Central memory CD8-positive, alpha-beta T cell (primary cell): ENCODE data around the gene CPAMD8.

Experiments
- ATAC-seq: fragments of 150-1000 bp; cut with Tn5 transposase; replicated peaks from 2 replicates; pipeline ENCODE4 v1.10.0; 2022; ENCODE audit warnings: mild to moderate bottlenecking, moderate FRiP score, moderate number of reproducible peaks; ENCODE audit not compliant: poor library complexity, severe bottlenecking; ENCODE audit errors: extremely low read depth
- DNase-seq, 2 donors: peaks; one replicate each; pipeline ENCODE4 v3.0.0; 2021; ENCODE audit warnings: low spot score in 2 of 2
- H3K27ac Mint-ChIP-seq: one replicate; pipeline ENCODE4 v1.8.0; 2022; ENCODE audit warnings: low read depth, mild to moderate bottlenecking, moderate library complexity, mixed read lengths
- H3K27me3 Mint-ChIP-seq: one replicate; pipeline ENCODE4 v1.8.0; 2022; ENCODE audit warnings: mixed read lengths
- H3K36me3 Mint-ChIP-seq: one replicate; pipeline ENCODE4 v1.8.0; 2022; ENCODE audit warnings: mild to moderate bottlenecking, moderate library complexity, mixed read lengths; ENCODE audit not compliant: insufficient read depth
- H3K4me1 Mint-ChIP-seq: one replicate; pipeline ENCODE4 v1.8.0; 2022; ENCODE audit warnings: mixed read lengths
- H3K4me3 Mint-ChIP-seq: one replicate; pipeline ENCODE4 v1.8.0; 2022; ENCODE audit warnings: mild to moderate bottlenecking, moderate library complexity, mixed read lengths
- H3K9me3 Mint-ChIP-seq: one replicate; pipeline ENCODE4 v1.8.0; 2022; ENCODE audit warnings: mixed read lengths

CPAMD8 gene

GRCh38 chr19:16860118-16860517 lies 166.5 kb downstream of the CPAMD8 start:
- no peak overlapping the region for H3K27ac Mint-ChIP-seq
- no peak for ATAC-seq

GRCh38 chr19:16859626-16860025 lies 167.0 kb downstream of the CPAMD8 start:
- H3K9me3 Mint-ChIP-seq, result no peaks in the 10 kb centered on the region
- ATAC-seq, result no peak
- no peaks in the 10 kb centered on the region for H3K27me3 Mint-ChIP-seq
- H3K27ac Mint-ChIP-seq, result no peak overlapping the region
- DNase-seq, result no peak
- H3K4me3 Mint-ChIP-seq, result no peak overlapping the region
- H3K36me3 Mint-ChIP-seq, result peaks cover 25% of the 10 kb centered on the region
- no peaks in the 10 kb centered on the region for H3K4me1 Mint-ChIP-seq

More at GRCh38 chr19:16860118-16860517, 166.5 kb downstream of the CPAMD8 start:
- Mint-ChIP-seq H3K36me3 (peaks cover 20% of the 10 kb centered on the region), H3K4me1 (no peaks in the 10 kb centered on the region), H3K9me3 (no peaks in the 10 kb centered on the region), H3K27me3 (no peaks in the 10 kb centered on the region), H3K4me3 (no peak overlapping the region)
- DNase-seq, result no peak

- Mint-ChIP-seq H3K27me3 (no peaks in the 10 kb centered on the region), H3K4me1 (no peaks in the 10 kb centered on the region), H3K4me3 (no peak overlapping the region), H3K36me3 (peaks cover 30% of the 10 kb centered on the region), H3K9me3 (no peaks in the 10 kb centered on the region), H3K27ac (no peak overlapping the region)
- DNase-seq (no peak), ATAC-seq (no peak)
Observed at GRCh38 chr19:16856091-16856490, 170.5 kb downstream of the CPAMD8 start.

GRCh38 chr19:16853066-16853465 lies 173.5 kb downstream of the CPAMD8 start:
- ATAC-seq (no peak), DNase-seq (no peak)
- H3K4me3 Mint-ChIP-seq, result no peak overlapping the region
- H3K36me3 Mint-ChIP-seq, result peaks cover 43% of the 10 kb centered on the region
- no peaks in the 10 kb centered on the region for H3K4me1 Mint-ChIP-seq
- H3K27me3 Mint-ChIP-seq, result no peaks in the 10 kb centered on the region
- H3K27ac Mint-ChIP-seq, result no peak overlapping the region
- H3K9me3 Mint-ChIP-seq, result no peaks in the 10 kb centered on the region

- H3K4me3 Mint-ChIP-seq, result no peak overlapping the region
- no peaks in the 10 kb centered on the region for H3K9me3 Mint-ChIP-seq
- no peaks in the 10 kb centered on the region for H3K27me3 Mint-ChIP-seq
- DNase-seq (no peak), ATAC-seq (no peak)
- no peaks in the 10 kb centered on the region for H3K4me1 Mint-ChIP-seq
- no peak overlapping the region for H3K27ac Mint-ChIP-seq
- peaks cover 39% of the 10 kb centered on the region for H3K36me3 Mint-ChIP-seq
Observed at GRCh38 chr19:16851031-16851712, 175.4 kb downstream of the CPAMD8 start.

GRCh38 chr19:16850133-16850532 lies 176.5 kb downstream of the CPAMD8 start:
- Mint-ChIP-seq H3K9me3 (no peaks in the 10 kb centered on the region), H3K27me3 (no peaks in the 10 kb centered on the region), H3K36me3 (peaks cover 37% of the 10 kb centered on the region), H3K27ac (no peak overlapping the region), H3K4me3 (no peak overlapping the region), H3K4me1 (no peaks in the 10 kb centered on the region)
- ATAC-seq (no peak), DNase-seq (no peak)

GRCh38 chr19:16849168-16849567 lies 177.4 kb downstream of the CPAMD8 start:
- H3K27ac Mint-ChIP-seq, result no peak overlapping the region
- no peaks in the 10 kb centered on the region for H3K27me3 Mint-ChIP-seq
- ATAC-seq (no peak), DNase-seq (no peak)
- H3K36me3 Mint-ChIP-seq, result peaks cover 33% of the 10 kb centered on the region
- no peak overlapping the region for H3K4me3 Mint-ChIP-seq
- H3K9me3 Mint-ChIP-seq, result no peaks in the 10 kb centered on the region
- no peaks in the 10 kb centered on the region for H3K4me1 Mint-ChIP-seq

- H3K27me3 Mint-ChIP-seq, result no peaks in the 10 kb centered on the region
- DNase-seq (no peak), ATAC-seq (no peak)
- H3K36me3 Mint-ChIP-seq, result peaks cover 36% of the 10 kb centered on the region
- H3K4me3 Mint-ChIP-seq, result no peak overlapping the region
- peak overlapping the region; percentile 38 for H3K27ac Mint-ChIP-seq
- H3K4me1 Mint-ChIP-seq, result no peaks in the 10 kb centered on the region
- no peaks in the 10 kb centered on the region for H3K9me3 Mint-ChIP-seq
Observed at GRCh38 chr19:16847430-16847829, 179.2 kb downstream of the CPAMD8 start.

- DNase-seq, result no peak
- no peaks in the 10 kb centered on the region for H3K27me3 Mint-ChIP-seq
- H3K4me3 Mint-ChIP-seq, result no peak overlapping the region
- ATAC-seq, result no peak
- no peaks in the 10 kb centered on the region for H3K9me3 Mint-ChIP-seq
- H3K4me1 Mint-ChIP-seq, result no peaks in the 10 kb centered on the region
- peaks cover 39% of the 10 kb centered on the region for H3K36me3 Mint-ChIP-seq
- peak overlapping the region; percentile 64 for H3K27ac Mint-ChIP-seq
Observed at GRCh38 chr19:16846901-16847300, 179.7 kb downstream of the CPAMD8 start.
